ENCODE results near the gene CAVIN3. TPM values are rescaled to one million over a fixed set of nuclear protein-coding genes. Genes with fewer than 3 reads are reported as not detected.

The CAVIN3 gene
- total and polyA plus RNA-seq, 9 of the 15 experiments (the other 6 are each of a cell fraction or from before 2014, with no cell fraction given), result 0.13 TPM; not detected in 8

DNA sequence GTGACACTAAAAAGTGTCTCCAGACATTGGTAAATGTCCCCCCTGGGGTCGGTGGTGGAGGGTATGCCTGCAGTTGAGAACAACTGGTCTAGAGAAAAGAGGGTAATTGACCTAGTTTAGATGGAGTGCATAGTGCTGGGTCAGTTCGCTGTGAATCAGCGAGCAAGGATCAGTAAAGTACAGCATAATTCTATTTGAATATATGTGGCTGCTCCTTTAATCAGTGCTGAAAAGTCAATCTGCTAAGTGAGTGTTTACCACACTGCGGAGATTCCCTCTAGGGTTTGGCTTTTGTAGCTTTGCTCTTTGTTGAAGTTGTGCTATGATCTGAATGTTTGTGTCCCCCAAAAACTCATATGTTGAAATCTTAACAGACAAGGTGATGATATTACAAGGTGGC, 15.0 kb downstream of the CAVIN3 start (continued):
- TF ChIP-seq, protein P1, sequence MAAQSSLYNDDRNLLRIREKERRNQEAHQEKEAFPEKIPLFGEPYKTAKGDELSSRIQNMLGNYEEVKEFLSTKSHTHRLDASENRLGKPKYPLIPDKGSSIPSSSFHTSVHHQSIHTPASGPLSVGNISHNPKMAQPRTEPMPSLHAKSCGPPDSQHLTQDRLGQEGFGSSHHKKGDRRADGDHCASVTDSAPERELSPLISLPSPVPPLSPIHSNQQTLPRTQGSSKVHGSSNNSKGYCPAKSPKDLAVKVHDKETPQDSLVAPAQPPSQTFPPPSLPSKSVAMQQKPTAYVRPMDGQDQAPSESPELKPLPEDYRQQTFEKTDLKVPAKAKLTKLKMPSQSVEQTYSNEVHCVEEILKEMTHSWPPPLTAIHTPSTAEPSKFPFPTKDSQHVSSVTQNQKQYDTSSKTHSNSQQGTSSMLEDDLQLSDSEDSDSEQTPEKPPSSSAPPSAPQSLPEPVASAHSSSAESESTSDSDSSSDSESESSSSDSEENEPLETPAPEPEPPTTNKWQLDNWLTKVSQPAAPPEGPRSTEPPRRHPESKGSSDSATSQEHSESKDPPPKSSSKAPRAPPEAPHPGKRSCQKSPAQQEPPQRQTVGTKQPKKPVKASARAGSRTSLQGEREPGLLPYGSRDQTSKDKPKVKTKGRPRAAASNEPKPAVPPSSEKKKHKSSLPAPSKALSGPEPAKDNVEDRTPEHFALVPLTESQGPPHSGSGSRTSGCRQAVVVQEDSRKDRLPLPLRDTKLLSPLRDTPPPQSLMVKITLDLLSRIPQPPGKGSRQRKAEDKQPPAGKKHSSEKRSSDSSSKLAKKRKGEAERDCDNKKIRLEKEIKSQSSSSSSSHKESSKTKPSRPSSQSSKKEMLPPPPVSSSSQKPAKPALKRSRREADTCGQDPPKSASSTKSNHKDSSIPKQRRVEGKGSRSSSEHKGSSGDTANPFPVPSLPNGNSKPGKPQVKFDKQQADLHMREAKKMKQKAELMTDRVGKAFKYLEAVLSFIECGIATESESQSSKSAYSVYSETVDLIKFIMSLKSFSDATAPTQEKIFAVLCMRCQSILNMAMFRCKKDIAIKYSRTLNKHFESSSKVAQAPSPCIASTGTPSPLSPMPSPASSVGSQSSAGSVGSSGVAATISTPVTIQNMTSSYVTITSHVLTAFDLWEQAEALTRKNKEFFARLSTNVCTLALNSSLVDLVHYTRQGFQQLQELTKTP (IDR thresholded peaks at IDR 0.05; ENCODE audit: low read depth in 1 of 2, partially characterized antibody in 2 of 2), result no peak
- TF ChIP-seq TCF3 (CRISPR knock-in tag; IDR thresholded peaks at IDR 0.05) (no peak), SMC3 (conservative IDR thresholded peaks at IDR 0.05; ENCODE audit: insufficient read depth, low read depth, low read length) (no peak), GATA2 (CRISPR knock-in tag; IDR thresholded peaks at IDR 0.05) (no peak)
- TF ChIP-seq, protein P2, sequence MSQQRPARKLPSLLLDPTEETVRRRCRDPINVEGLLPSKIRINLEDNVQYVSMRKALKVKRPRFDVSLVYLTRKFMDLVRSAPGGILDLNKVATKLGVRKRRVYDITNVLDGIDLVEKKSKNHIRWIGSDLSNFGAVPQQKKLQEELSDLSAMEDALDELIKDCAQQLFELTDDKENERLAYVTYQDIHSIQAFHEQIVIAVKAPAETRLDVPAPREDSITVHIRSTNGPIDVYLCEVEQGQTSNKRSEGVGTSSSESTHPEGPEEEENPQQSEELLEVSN (IDR thresholded peaks at IDR 0.05; ENCODE audit: borderline replicate concordance in 1 of 2, extremely low read depth in 1 of 2, insufficient read depth in 1 of 2, insufficient read length in 1 of 2, low read depth in 1 of 2, low read length in 1 of 2, poor library complexity in 1 of 2, severe bottlenecking in 1 of 2), result no peak

All from K562 (cell line).